HK-2 (cell line): Measurements from ENCODE around the gene EPHB1.

Experiments used
- DNase-seq: peaks from one replicate; pipeline ENCODE4 v3.0.0-alpha.2; 2018; ENCODE audit not compliant: unreplicated experiment

EPHB1 gene

GRCh38 chr3:134911586-134912548 is 116.8 kb downstream of the EPHB1 start:
- no peak for DNase-seq

GRCh38 chr3:134916276-134916961 is 121.4 kb downstream of the EPHB1 start:
- DNase-seq: no peak

- no peak for DNase-seq
These were observed 122.6 kb downstream of the EPHB1 start for GRCh38 chr3:134917631-134918030.

- no peak for DNase-seq
These were observed 123.4 kb downstream of the EPHB1 start for GRCh38 chr3:134918441-134918840.

GRCh38 chr3:134922101-134922500 is 127.0 kb downstream of the EPHB1 start:
- DNase-seq: no peak

- DNase-seq: no peak
These were observed 127.8 kb downstream of the EPHB1 start for GRCh38 chr3:134922866-134923265.

- no peak for DNase-seq
These were observed 128.2 kb downstream of the EPHB1 start for GRCh38 chr3:134923286-134923685.

- DNase-seq: no peak
These were observed 132.5 kb downstream of the EPHB1 start for GRCh38 chr3:134927599-134927998.

GRCh38 chr3:134928392-134928791 is 133.3 kb downstream of the EPHB1 start:
- no peak for DNase-seq

GRCh38 chr3:134928819-134929218 is 133.8 kb downstream of the EPHB1 start:
- DNase-seq: no peak

- no peak for DNase-seq
These were observed 134.9 kb downstream of the EPHB1 start for GRCh38 chr3:134929976-134930375.

- DNase-seq: peak; percentile 25
These were observed 136.2 kb downstream of the EPHB1 start for GRCh38 chr3:134931045-134931785.

GRCh38 chr3:134932035-134932434 is 137.0 kb downstream of the EPHB1 start:
- no peak for DNase-seq

- DNase-seq: no peak
These were observed 138.9 kb downstream of the EPHB1 start for GRCh38 chr3:134933997-134934396.

- no peak for DNase-seq
These were observed 139.9 kb downstream of the EPHB1 start for GRCh38 chr3:134934933-134935332.

- DNase-seq: no peak
These were observed 142.4 kb downstream of the EPHB1 start for GRCh38 chr3:134937256-134938028.

GRCh38 chr3:134938029-134938525 is 143.0 kb downstream of the EPHB1 start:
- DNase-seq: no peak

GRCh38 chr3:134939978-134940377 is 144.9 kb downstream of the EPHB1 start:
- DNase-seq: no peak

- DNase-seq: no peak
These were observed 146.8 kb downstream of the EPHB1 start for GRCh38 chr3:134941820-134942219.

GRCh38 chr3:134944429-134944828 is 149.4 kb downstream of the EPHB1 start:
- no peak for DNase-seq

GRCh38 chr3:134949150-134949549 is 154.1 kb downstream of the EPHB1 start:
- no peak for DNase-seq
